ENCODE data around the gene NPIPA3. TPM values are rescaled to one million over a fixed set of nuclear protein-coding genes. Genes with fewer than 3 reads are reported as not detected.
"Not testable (repeated sequence)": the region's sequence is repeated elsewhere in the genome, so short reads cannot be mapped to it uniquely, and the experiment has no call there.

NPIPA3 gene
- total and polyA plus RNA-seq, 2 experiments from 2014 or later, result 2.2 TPM; not detected in 1

- no peak overlapping the region for H3K27ac ChIP-seq
- no peaks in the 10 kb centered on the region for H3K4me1 ChIP-seq (ENCODE audit: low read depth)
- no peak overlapping the region for H3K4me3 ChIP-seq
- no peaks in the 10 kb centered on the region for H3K9me3 ChIP-seq (ENCODE audit: low read depth)
- H3K27me3 ChIP-seq, result no peaks in the 10 kb centered on the region
- DNase-seq (ENCODE audit: low read depth in 1 of 2, low spot score in 1 of 2), result no peak
- H3K36me3 ChIP-seq, result no peaks in the 10 kb centered on the region
- TF ChIP-seq CTCF (IDR thresholded peaks at IDR 0.05; ENCODE audit: low read depth, low read length), result no peak
These were observed 21.1 kb upstream of the NPIPA3 start for GRCh38 chr16:14682121-14682520.

- peak in 1 of 2 donors; percentile 63 for DNase-seq (ENCODE audit: low read depth in 1 of 2, low spot score in 1 of 2)
- not testable (repeated sequence) for H3K27me3 ChIP-seq; H3K36me3 ChIP-seq; H3K4me3 ChIP-seq; H3K9me3 ChIP-seq (ENCODE audit: low read depth); H3K4me1 ChIP-seq (ENCODE audit: low read depth); H3K27ac ChIP-seq
These were observed 17.1 kb upstream of the NPIPA3 start for GRCh38 chr16:14685870-14686793.

GRCh38 chr16:14694129-14694528, 9.1 kb upstream of the NPIPA3 start, which contains the start of gene PLA2G10:
TSS of gene PLA2G10 (minus strand) at chr16:14694308. CDS start at chr16:14694229, 79 bp downstream.
- H3K4me3 ChIP-seq; DNase-seq (ENCODE audit: low read depth in 1 of 2, low spot score in 1 of 2): not testable (repeated sequence)

GRCh38 chr16:14701859-14702258, 1.4 kb upstream of the NPIPA3 start:
- not testable (repeated sequence) for H3K36me3 ChIP-seq; H3K27me3 ChIP-seq; DNase-seq (ENCODE audit: low read depth in 1 of 2, low spot score in 1 of 2); H3K9me3 ChIP-seq (ENCODE audit: low read depth); H3K27ac ChIP-seq; H3K4me1 ChIP-seq (ENCODE audit: low read depth); H3K4me3 ChIP-seq

More at GRCh38 chr16:14694129-14694528, 9.1 kb upstream of the NPIPA3 start, which contains the start of gene PLA2G10:
- not testable (repeated sequence) for H3K4me1 ChIP-seq (ENCODE audit: low read depth); H3K36me3 ChIP-seq; H3K9me3 ChIP-seq (ENCODE audit: low read depth); H3K27ac ChIP-seq; H3K27me3 ChIP-seq

GRCh38 chr16:14702672-14703071, 539 bp upstream of the NPIPA3 start:
- DNase-seq (ENCODE audit: low read depth in 1 of 2, low spot score in 1 of 2); H3K27ac ChIP-seq; H3K27me3 ChIP-seq; H3K9me3 ChIP-seq (ENCODE audit: low read depth); H3K36me3 ChIP-seq; H3K4me1 ChIP-seq (ENCODE audit: low read depth); H3K4me3 ChIP-seq: not testable (repeated sequence)

GRCh38 chr16:14733233-14733632, 30.0 kb downstream of the NPIPA3 start:
- H3K9me3 ChIP-seq (ENCODE audit: low read depth); DNase-seq (ENCODE audit: low read depth in 1 of 2, low spot score in 1 of 2); H3K4me1 ChIP-seq (ENCODE audit: low read depth); H3K4me3 ChIP-seq; H3K36me3 ChIP-seq; H3K27me3 ChIP-seq; H3K27ac ChIP-seq: not testable (repeated sequence)

- DNase-seq (ENCODE audit: low read depth in 1 of 2, low spot score in 1 of 2); H3K9me3 ChIP-seq (ENCODE audit: low read depth); H3K27me3 ChIP-seq; H3K27ac ChIP-seq; H3K4me3 ChIP-seq; H3K4me1 ChIP-seq (ENCODE audit: low read depth); H3K36me3 ChIP-seq: not testable (repeated sequence)
These were observed 37.7 kb downstream of the NPIPA3 start for GRCh38 chr16:14740832-14741385.

GRCh38 chr16:14741794-14742193, 38.6 kb downstream of the NPIPA3 start:
- not testable (repeated sequence) for H3K4me1 ChIP-seq (ENCODE audit: low read depth); H3K36me3 ChIP-seq; H3K9me3 ChIP-seq (ENCODE audit: low read depth); H3K4me3 ChIP-seq; DNase-seq (ENCODE audit: low read depth in 1 of 2, low spot score in 1 of 2); H3K27me3 ChIP-seq; H3K27ac ChIP-seq

GRCh38 chr16:14742273-14743128, 39.3 kb downstream of the NPIPA3 start, which contains the start of gene NPIPA2:
TSS of gene NPIPA2 (plus strand) at chr16:14742533. CDS start at chr16:14748066, 5,533 bp downstream.
- not testable (repeated sequence) for H3K4me3 ChIP-seq; H3K36me3 ChIP-seq; H3K4me1 ChIP-seq (ENCODE audit: low read depth); H3K27ac ChIP-seq; DNase-seq (ENCODE audit: low read depth in 1 of 2, low spot score in 1 of 2); H3K27me3 ChIP-seq; H3K9me3 ChIP-seq (ENCODE audit: low read depth)

GRCh38 chr16:14773654-14774053, 70.4 kb downstream of the NPIPA3 start:
- not testable (repeated sequence) for H3K4me3 ChIP-seq; H3K36me3 ChIP-seq; DNase-seq (ENCODE audit: low read depth in 1 of 2, low spot score in 1 of 2); H3K27me3 ChIP-seq; H3K27ac ChIP-seq; H3K4me1 ChIP-seq (ENCODE audit: low read depth); H3K9me3 ChIP-seq (ENCODE audit: low read depth)

GRCh38 chr16:14775624-14776023, 72.4 kb downstream of the NPIPA3 start:
- not testable (repeated sequence) for DNase-seq (ENCODE audit: low read depth in 1 of 2, low spot score in 1 of 2); H3K4me1 ChIP-seq (ENCODE audit: low read depth); H3K4me3 ChIP-seq; H3K27ac ChIP-seq; H3K36me3 ChIP-seq; H3K27me3 ChIP-seq; H3K9me3 ChIP-seq (ENCODE audit: low read depth)

Data from cardiac muscle cell (in vitro differentiated cells and primary cell).